ENCODE measurements around the gene KLHL29. TPM values are rescaled to one million over a fixed set of nuclear protein-coding genes. Genes with fewer than 3 reads are reported as not detected.

The KLHL29 gene
- total and polyA plus RNA-seq, 2 experiments from 2014 or later: 5.6 to 11.0 TPM

- no peak for TF ChIP-seq CTCF (IDR thresholded peaks at IDR 0.05; ENCODE audit: low read depth, low read length)
- no peaks in the 10 kb centered on the region for H3K4me1 ChIP-seq (ENCODE audit: low read depth)
- DNase-seq (ENCODE audit: low read depth in 1 of 2, low spot score in 1 of 2): no peak
These were observed 6.5 kb upstream of the KLHL29 start for GRCh38 chr2:23378496-23378895.

GRCh38 chr2:23379220-23379695 lies 5.7 kb upstream of the KLHL29 start:
- Histone ChIP-seq H3K36me3 (no peaks in the 10 kb centered on the region), H3K4me3 (no peak overlapping the region), H3K9me3 (ENCODE audit: low read depth) (no peaks in the 10 kb centered on the region), H3K27ac (no peak overlapping the region), H3K4me1 (ENCODE audit: low read depth) (no peaks in the 10 kb centered on the region), H3K27me3 (peaks cover 34% of the 10 kb centered on the region)
- no peak for DNase-seq (ENCODE audit: low read depth in 1 of 2, low spot score in 1 of 2)
- no peak for TF ChIP-seq CTCF (IDR thresholded peaks at IDR 0.05; ENCODE audit: low read depth, low read length)

More at GRCh38 chr2:23378496-23378895, 6.5 kb upstream of the KLHL29 start:
- no peaks in the 10 kb centered on the region for H3K9me3 ChIP-seq (ENCODE audit: low read depth)
- no peaks in the 10 kb centered on the region for H3K36me3 ChIP-seq
- H3K4me3 ChIP-seq: no peak overlapping the region
- H3K27me3 ChIP-seq: peaks cover 26% of the 10 kb centered on the region
- H3K27ac ChIP-seq: no peak overlapping the region

GRCh38 chr2:23380562-23381065 lies 4.4 kb upstream of the KLHL29 start:
- Histone ChIP-seq H3K4me3 (no peak overlapping the region), H3K36me3 (no peaks in the 10 kb centered on the region), H3K27ac (no peak overlapping the region), H3K27me3 (peaks cover 42% of the 10 kb centered on the region), H3K9me3 (ENCODE audit: low read depth) (no peaks in the 10 kb centered on the region), H3K4me1 (ENCODE audit: low read depth) (no peaks in the 10 kb centered on the region)
- no peak for TF ChIP-seq CTCF (IDR thresholded peaks at IDR 0.05; ENCODE audit: low read depth, low read length)
- peak in 1 of 2 donors; percentile 44 for DNase-seq (ENCODE audit: low read depth in 1 of 2, low spot score in 1 of 2)

- peak in 1 of 2 donors; percentile 74 for DNase-seq (ENCODE audit: low read depth in 1 of 2, low spot score in 1 of 2)
- no peak overlapping the region for H3K4me3 ChIP-seq
- no peak for TF ChIP-seq CTCF (IDR thresholded peaks at IDR 0.05; ENCODE audit: low read depth, low read length)
- H3K27ac ChIP-seq: no peak overlapping the region
- H3K36me3 ChIP-seq: no peaks in the 10 kb centered on the region
- peaks cover 47% of the 10 kb centered on the region for H3K27me3 ChIP-seq
- no peaks in the 10 kb centered on the region for H3K4me1 ChIP-seq (ENCODE audit: low read depth)
- no peaks in the 10 kb centered on the region for H3K9me3 ChIP-seq (ENCODE audit: low read depth)
These were observed 3.9 kb upstream of the KLHL29 start for GRCh38 chr2:23381084-23381483.

GRCh38 chr2:23381485-23381884 lies 3.5 kb upstream of the KLHL29 start:
- DNase-seq (ENCODE audit: low read depth in 1 of 2, low spot score in 1 of 2): no peak
- no peak overlapping the region for H3K27ac ChIP-seq
- H3K36me3 ChIP-seq: no peaks in the 10 kb centered on the region
- peaks cover 51% of the 10 kb centered on the region for H3K27me3 ChIP-seq
- no peaks in the 10 kb centered on the region for H3K9me3 ChIP-seq (ENCODE audit: low read depth)
- no peaks in the 10 kb centered on the region for H3K4me1 ChIP-seq (ENCODE audit: low read depth)
- no peak for TF ChIP-seq CTCF (IDR thresholded peaks at IDR 0.05; ENCODE audit: low read depth, low read length)
- H3K4me3 ChIP-seq: no peak overlapping the region
